GM19193 (cell line): Measurements from ENCODE around the gene C3orf20.

Experiments used
- POLR2A ChIP-seq: IDR thresholded peaks from 4 replicates; pipeline ENCODE4 v1.6.1; 2011; ENCODE audit not compliant: insufficient read depth, insufficient read length; ENCODE audit errors: extremely low read depth

C3orf20 gene

GRCh38 chr3:14810801-14811661 lies 136.1 kb downstream of the C3orf20 start:
- TF ChIP-seq POLR2A = no peak

- no peak for TF ChIP-seq POLR2A
Observed at GRCh38 chr3:14811684-14812083, 136.7 kb downstream of the C3orf20 start.

- no peak for TF ChIP-seq POLR2A
Observed at GRCh38 chr3:14812196-14812790, 137.4 kb downstream of the C3orf20 start.

GRCh38 chr3:14814411-14814871 lies 139.5 kb downstream of the C3orf20 start:
- no peak for TF ChIP-seq POLR2A

- TF ChIP-seq POLR2A = no peak
Observed at GRCh38 chr3:14816359-14816758, 141.4 kb downstream of the C3orf20 start.

GRCh38 chr3:14818804-14819500 lies 144.0 kb downstream of the C3orf20 start, which contains the start of gene FGD5:
TSS of gene FGD5 (plus strand) at chr3:14818962. CDS start at chr3:14819072, 110 bp downstream.
- no peak for TF ChIP-seq POLR2A

GRCh38 chr3:14819671-14820070 lies 144.7 kb downstream of the C3orf20 start:
- TF ChIP-seq POLR2A = no peak

GRCh38 chr3:14820156-14820555 lies 145.2 kb downstream of the C3orf20 start:
- no peak for TF ChIP-seq POLR2A

- TF ChIP-seq POLR2A = no peak
Observed at GRCh38 chr3:14821151-14821550, 146.2 kb downstream of the C3orf20 start.

GRCh38 chr3:14822134-14822533 lies 147.2 kb downstream of the C3orf20 start:
- no peak for TF ChIP-seq POLR2A
